Frontal cortex (tissue), 4 donors: ENCODE measurements around the gene NLRP1. TPM values are rescaled to one million over a fixed set of nuclear protein-coding genes. Genes with fewer than 3 reads are reported as not detected.

ENCODE experiments used
- DNase-seq, 2 donors: peaks; one replicate each; pipeline ENCODE4 v3.0.0; 2012; ENCODE audit warnings: low spot score in 2 of 2
- FAIRE-seq: peaks from 2 replicates; lab custom pipeline; 2012; peaks lifted over from hg19 to GRCh38; lab: Jason Lieb, UNC
- total RNA-seq: library from RNA; depleted of rRNA; stranded (reverse); fragments of >200 nt; gene quantifications from one replicate; pipeline ENCODE4 v1.2.3, GENCODE V29; 2014
- donor health status: control.
- donor health status: control.
- donor health status: control.

NLRP1 gene
- total RNA-seq, 1 donor from 2014 or later, result 85.6 TPM

GRCh38 chr17:5560361-5560988, 23.8 kb downstream of the NLRP1 start:
- DNase-seq (no peak), FAIRE-seq (no peak)

GRCh38 chr17:5558815-5559785, 25.2 kb downstream of the NLRP1 start:
- FAIRE-seq, result no peak
- no peak for DNase-seq

GRCh38 chr17:5557990-5558389, 26.3 kb downstream of the NLRP1 start:
- no peak for FAIRE-seq
- DNase-seq, result no peak

- FAIRE-seq (no peak), DNase-seq (no peak)
Observed at GRCh38 chr17:5557485-5557884, 26.8 kb downstream of the NLRP1 start.

- FAIRE-seq, result no peak
- DNase-seq, result no peak
Observed at GRCh38 chr17:5555254-5555653, 29.1 kb downstream of the NLRP1 start.

- DNase-seq (no peak), FAIRE-seq (no peak)
Observed at GRCh38 chr17:5553479-5553878, 30.8 kb downstream of the NLRP1 start.

- no peak for DNase-seq
- FAIRE-seq, result no peak
Observed at GRCh38 chr17:5552841-5553240, 31.5 kb downstream of the NLRP1 start.

GRCh38 chr17:5545051-5545987, 39.0 kb downstream of the NLRP1 start:
- FAIRE-seq, result no peak
- DNase-seq, result no peak

- no peak for FAIRE-seq
Observed at GRCh38 chr17:5544115-5544514, 40.2 kb downstream of the NLRP1 start.

GRCh38 chr17:5541610-5542202, 42.6 kb downstream of the NLRP1 start:
- FAIRE-seq, result no peak
- no peak for DNase-seq

More at GRCh38 chr17:5544115-5544514, 40.2 kb downstream of the NLRP1 start:
- DNase-seq, result no peak

GRCh38 chr17:5540321-5540720, 44.0 kb downstream of the NLRP1 start:
- no peak for FAIRE-seq
- DNase-seq, result no peak

- DNase-seq (no peak), FAIRE-seq (no peak)
Observed at GRCh38 chr17:5539286-5539685, 45.0 kb downstream of the NLRP1 start.

- no peak for FAIRE-seq
- no peak for DNase-seq
Observed at GRCh38 chr17:5536866-5537650, 47.3 kb downstream of the NLRP1 start.

GRCh38 chr17:5535436-5535835, 48.9 kb downstream of the NLRP1 start:
- FAIRE-seq, result no peak

GRCh38 chr17:5533486-5534315, 50.6 kb downstream of the NLRP1 start:
- DNase-seq (no peak), FAIRE-seq (no peak)

More at GRCh38 chr17:5535436-5535835, 48.9 kb downstream of the NLRP1 start:
- no peak for DNase-seq

GRCh38 chr17:5532581-5532980, 51.7 kb downstream of the NLRP1 start:
- FAIRE-seq (no peak), DNase-seq (no peak)

- FAIRE-seq, result no peak
- DNase-seq, result no peak
Observed at GRCh38 chr17:5531085-5531418, 53.3 kb downstream of the NLRP1 start.
